HepG2 (cell line): ENCODE data around the gene CELF2. TPM values are rescaled to one million over a fixed set of nuclear protein-coding genes. Genes with fewer than 3 reads are reported as not detected.

Experiments
- ATAC-seq: fragments of 200-7000 bp; cut with Tn5 transposase; 3 replicates; pipeline ENCODE4 v1.9.1; 2020; ENCODE audit warnings: mild to moderate bottlenecking, moderate library complexity
- BruUV-seq: library from RNA; stranded (reverse); fragments of 400-500 nt; replicated peaks from 2 replicates; lab custom pipeline; 2021; lab: Mats Ljungman, UMichigan
- CTCF ChIA-PET: fragments of 300-600 bp; formaldehyde crosslinking; extraction: SDS; loops from one replicate; lab custom pipeline; 2021; ENCODE audit warnings: low total read pairs, inconsistent platforms, low intra/inter-chr PET ratio; lab: Yijun Ruan, JAX
- POLR2A ChIA-PET: fragments of 350-600 bp; sonication (Branson Sonifier 250); formaldehyde crosslinking; loops from one replicate; lab custom pipeline; 2020; ENCODE audit warnings: antibody characterized with exemption, inconsistent platforms; lab: Yijun Ruan, JAX
- DNase-seq: peaks from one replicate; pipeline ENCODE4 v3.0.0-alpha.2; 2015; ENCODE audit warnings: low spot score
- FAIRE-seq: peaks from 3 replicates; lab custom pipeline; 2011; peaks lifted over from hg19 to GRCh38; lab: Jason Lieb, UNC
- H2AFZ ChIP-seq: one replicate; pipeline ENCODE4 v1.6.1; 2011; ENCODE audit warnings: low read length, inconsistent platforms
- H3K27ac ChIP-seq: fragments of 300-600 bp; 3 replicates; pipeline ENCODE4 v1.8.0; 2011; ENCODE audit warnings: mixed run types, mild to moderate bottlenecking, mixed read lengths, low read length, inconsistent platforms; ENCODE audit not compliant: insufficient read depth; ENCODE audit errors: extremely low read length
- H3K27me3 ChIP-seq, 2 experiments: fragments of 200-600 bp in 1 of 2; 2 replicates in 1 of 2; 3 replicates in 1 of 2; pipeline versions ENCODE4 v1.6.0 to v1.8.0; 2011; ENCODE audit warnings: low read length in 2 of 2, mild to moderate bottlenecking in 2 of 2, moderate library complexity in 2 of 2, inconsistent platforms in 1 of 2; ENCODE audit not compliant: insufficient read depth in 2 of 2, control insufficient read depth in 1 of 2
- H3K36me3 ChIP-seq, 2 experiments: fragments of 200-600 bp in 1 of 2; replicated peaks in 1 of 2; 2 replicates in 1 of 2; 3 replicates in 1 of 2; pipeline versions ENCODE4 v1.5.1 to v1.8.0; 2011; ENCODE audit warnings: low read length in 2 of 2, inconsistent platforms in 1 of 2; ENCODE audit not compliant: insufficient read depth in 2 of 2, control insufficient read depth in 1 of 2
- H3K4me1 ChIP-seq: 2 replicates; pipeline ENCODE4 v1.5.1; 2012; ENCODE audit warnings: low read length, inconsistent platforms; ENCODE audit not compliant: insufficient read depth
- H3K4me2 ChIP-seq: 2 replicates; pipeline ENCODE4 v1.6.0; 2011; ENCODE audit warnings: low read depth, low read length, inconsistent platforms
- H3K4me3 ChIP-seq, 3 experiments: fragments of 200-600 bp in 1 of 3; sonication (generic), shearing (Covaris generic) in 1 of 3; replicated peaks in 1 of 3; 2 replicates each; pipeline ENCODE4 v1.5.1; 2011 to 2016; ENCODE audit warnings: low read length in 3 of 3, inconsistent platforms in 2 of 3, low read depth in 2 of 3, mild to moderate bottlenecking in 2 of 3, control low read depth in 1 of 3, mixed read lengths in 1 of 3; ENCODE audit not compliant: insufficient read depth in 1 of 3
- H3K79me2 ChIP-seq: one replicate; pipeline ENCODE4 v1.6.1; 2011; ENCODE audit warnings: low read length, inconsistent platforms; ENCODE audit not compliant: insufficient read depth
- H3K9ac ChIP-seq: 2 replicates; pipeline ENCODE4 v1.6.0; 2011; ENCODE audit warnings: mild to moderate bottlenecking, low read depth, low read length, inconsistent platforms; ENCODE audit not compliant: insufficient read depth
- H3K9me3 ChIP-seq: 2 replicates; pipeline ENCODE4 v1.5.1; 2012; ENCODE audit warnings: mild to moderate bottlenecking, low read length
- H4K20me1 ChIP-seq: 2 replicates; pipeline ENCODE4 v1.6.0; 2011; ENCODE audit warnings: inconsistent platforms, mild to moderate bottlenecking, low read length, moderate library complexity; ENCODE audit not compliant: insufficient read depth
- AHR ChIP-seq: IDR thresholded peaks from 2 replicates; pipeline ENCODE4 v1.6.1; 2018; ENCODE audit warnings: missing genetic modification reagents, missing compliant biosample characterization
- CREBL2 ChIP-seq: sonication (generic); formaldehyde crosslinking; IDR thresholded peaks from 2 replicates; pipeline ENCODE4 v1.8.1; 2023; ENCODE audit warnings: missing genetic modification reagents, mild to moderate bottlenecking, borderline replicate concordance
- FOXM1 ChIP-seq: sonication (generic); formaldehyde crosslinking; IDR thresholded peaks from 2 replicates; pipeline ENCODE4 v1.5.0; 2020; ENCODE audit warnings: missing genetic modification reagents
- FOXO1 ChIP-seq: sonication (generic); formaldehyde crosslinking; IDR thresholded peaks from 2 replicates; pipeline ENCODE4 v1.4.0; 2020; ENCODE audit warnings: missing genetic modification reagents
- HOXA5 ChIP-seq: sonication (generic); formaldehyde crosslinking; IDR thresholded peaks from 2 replicates; pipeline ENCODE4 v1.4.0; 2020; ENCODE audit warnings: missing genetic modification reagents
- NFE2 ChIP-seq: sonication (generic); formaldehyde crosslinking; IDR thresholded peaks from 2 replicates; pipeline ENCODE4 v1.4.0; 2020; ENCODE audit warnings: missing genetic modification reagents
- NONO ChIP-seq, 2 experiments: fragments of 450-650 bp in 1 of 2; sonication (generic) in 1 of 2; formaldehyde crosslinking in 1 of 2; IDR thresholded peaks in 1 of 2; conservative IDR thresholded peaks in 1 of 2; 2 replicates each; pipeline versions ENCODE4 v1.6.1 to v1.8.0; 2017 to 2022; ENCODE audit warnings: mild to moderate bottlenecking in 1 of 2, missing genetic modification reagents in 1 of 2, moderate library complexity in 1 of 2
- PCBP1 ChIP-seq: fragments of 200-400 bp; formaldehyde crosslinking; IDR thresholded peaks from 2 replicates; pipeline ENCODE4 v1.6.1; 2017; ENCODE audit warnings: mild to moderate bottlenecking, low read depth, low read length, borderline replicate concordance
- POLR2G ChIP-seq: fragments of 200-400 bp; formaldehyde crosslinking; IDR thresholded peaks from 2 replicates; pipeline ENCODE4 v1.6.1; 2018; ENCODE audit warnings: mild to moderate bottlenecking, low read depth, low read length, moderate library complexity
- RFX1 ChIP-seq: fragments of 450-650 bp; IDR thresholded peaks from 2 replicates; pipeline ENCODE4 v1.6.1; 2017
- SP5 ChIP-seq: IDR thresholded peaks from 2 replicates; pipeline ENCODE4 v1.6.1; 2016; ENCODE audit warnings: low read depth, borderline replicate concordance
- ZBTB3 ChIP-seq: sonication (generic); formaldehyde crosslinking; IDR thresholded peaks from 2 replicates; pipeline ENCODE4 v1.4.0; 2020; ENCODE audit warnings: low read depth, mild to moderate bottlenecking, moderate library complexity, missing genetic modification reagents, borderline replicate concordance
- ZNF224 ChIP-seq: sonication (generic); formaldehyde crosslinking; IDR thresholded peaks from 2 replicates; pipeline ENCODE4 v1.5.0; 2020; ENCODE audit warnings: mild to moderate bottlenecking, missing genetic modification reagents
- ZNF280B ChIP-seq: sonication (generic); formaldehyde crosslinking; IDR thresholded peaks from 2 replicates; pipeline ENCODE4 v1.5.0; 2020; ENCODE audit warnings: missing genetic modification reagents, mild to moderate bottlenecking, borderline replicate concordance
- ZNF3 ChIP-seq: IDR thresholded peaks from 2 replicates; pipeline ENCODE4 v1.7.0; 2017; ENCODE audit warnings: inconsistent platforms
- ZNF484 ChIP-seq: sonication (generic); formaldehyde crosslinking; IDR thresholded peaks from 2 replicates; pipeline ENCODE4 v1.5.1; 2020; ENCODE audit warnings: mild to moderate bottlenecking, low read depth, missing genetic modification reagents, borderline replicate concordance
- ZNF609 ChIP-seq: sonication (generic); formaldehyde crosslinking; IDR thresholded peaks from 2 replicates; pipeline ENCODE4 v1.4.0; 2020; ENCODE audit warnings: mild to moderate bottlenecking, missing genetic modification reagents, borderline replicate concordance
- WGBS: methylation state at CpG from one replicate; pipeline ENCODE4 v1.1.6; 2017; ENCODE audit warnings: low lambda C conversion rate; 5-methylcytosine and 5-hydroxymethylcytosine counted together
- in situ Hi-C: cut with HindIII; loops from 2 replicates; pipeline ENCODE4 v1.10.0; 2017; ENCODE audit warnings: low pct_unique_long_range_greater_than_20kb; ENCODE audit not compliant: extremely low pct_ligation_motif_present
- intact Hi-C: fragments of 100-400 bp; cut with micrococcal nuclease; formaldehyde crosslinking; loops from one replicate; pipeline ENCODE4 v1.10.0; 2022; ENCODE audit not compliant: unreplicated experiment
- polyA plus RNA-seq, 8 experiments: library from polyadenylated mRNA; depleted of rRNA in 3 of 8; stranded (reverse) in 7 of 8; unstranded in 1 of 8; fragments of >200 nt; fragmentation: Illumina TruSeq in 4 of 8; extraction: Trizol in 4 of 8; gene quantifications; 2 replicates each; pipeline versions ENCODE4 v1.2.1 to v1.2.3, GENCODE V29; 2011 to 2016; ENCODE audit warnings: low read depth in 4 of 8, missing spikeins in 1 of 8, mixed read lengths in 1 of 8; ENCODE audit not compliant: insufficient read depth in 1 of 8
- total RNA-seq, 5 experiments: library from RNA; depleted of rRNA; stranded (reverse); fragments of >200 nt; fragmentation: Illumina TruSeq; extraction: Trizol; gene quantifications; 2 replicates each; pipeline ENCODE4 v1.2.3, GENCODE V29; 2016; ENCODE audit warnings: low read depth in 1 of 5

The CELF2 gene
- total and polyA plus RNA-seq, 2 of the 13 experiments (the other 11 are each of a cell fraction or from before 2014, with no cell fraction given), result not detected

- H3K4me3 ChIP-seq, result no peak overlapping the region
- H3K36me3 ChIP-seq, result no peaks in the 10 kb centered on the region
- no TSS peak for BruUV-seq
- ATAC-seq (no peak), FAIRE-seq (no peak), DNase-seq (no peak)
- H4K20me1 ChIP-seq, result no peaks in the 10 kb centered on the region
- H3K4me2 ChIP-seq, result no peak overlapping the region
- H3K9me3 ChIP-seq, result no peaks in the 10 kb centered on the region
- intact Hi-C loops (no loop called here), in situ Hi-C loops (no loop called here)
- ChIA-PET CTCF (no interaction called here), POLR2A (no interaction called here)
- WGBS, result 38% methylated on average over 3 of the region's 3 CpGs
- no peak overlapping the region for H3K9ac ChIP-seq
- peaks cover 0 to 8% of the 10 kb centered on the region in 2 experiments; a peak in 2 of 5 replicates for H3K27me3 ChIP-seq
- H3K27ac ChIP-seq, result no peak overlapping the region
- H3K4me1 ChIP-seq, result no peaks in the 10 kb centered on the region
- H3K79me2 ChIP-seq, result no peaks in the 10 kb centered on the region
- TF ChIP-seq ZNF3 (CRISPR knock-in tag) (no peak), ZBTB3 (CRISPR knock-in tag) (no peak), POLR2G (no peak), RFX1 (no peak), AHR (no peak), FOXM1 (CRISPR knock-in tag) (no peak), FOXO1 (CRISPR knock-in tag) (no peak), PCBP1 (no peak), CREBL2 (CRISPR knock-in tag) (no peak), HOXA5 (CRISPR knock-in tag) (no peak), NFE2 (CRISPR knock-in tag) (no peak), ZNF484 (CRISPR knock-in tag) (no peak), ZNF609 (CRISPR knock-in tag) (no peak), ZNF224 (no peak), NONO (IDR thresholded peaks at IDR 0.05) (no peak), NONO (CRISPR knock-in tag; conservative IDR thresholded peaks at IDR 0.05) (no peak), ZNF280B (CRISPR knock-in tag) (no peak), SP5 (no peak)
- no peak overlapping the region for H2AFZ ChIP-seq
Observed at GRCh38 chr10:11011984-11012383, 5.7 kb upstream of the CELF2 start.
